GM19025 (cell line): ENCODE measurements around the gene LAMTOR1.

Experiments used
- ATAC-seq: cut with Tn5 transposase; IDR thresholded peaks from one replicate; pipeline ENCODE4 v1.9.1; 2021; ENCODE audit warnings: mild to moderate bottlenecking, low read depth, moderate library complexity; ENCODE audit not compliant: unreplicated experiment

Gene LAMTOR1

GRCh38 chr11:72083414-72083813 lies 19.7 kb downstream of the LAMTOR1 start:
- no peak for ATAC-seq

GRCh38 chr11:72081821-72082453 lies 21.2 kb downstream of the LAMTOR1 start:
- no peak for ATAC-seq

GRCh38 chr11:72081184-72081644 lies 21.9 kb downstream of the LAMTOR1 start:
- no peak for ATAC-seq

- ATAC-seq: peak; percentile 94
Observed at GRCh38 chr11:72080326-72081183, 22.5 kb downstream of the LAMTOR1 start, which contains the start of the genes LRRC51 and NUMA1. LRRC51 (plus strand) TSS chr11:72080850; CDS start chr11:72089084, 8,234 bp downstream. NUMA1 (minus strand) TSS chr11:72080542; CDS start chr11:72035943, 44,599 bp downstream.

GRCh38 chr11:72079819-72080325 lies 23.2 kb downstream of the LAMTOR1 start:
- ATAC-seq: no peak

GRCh38 chr11:72078477-72078876 lies 24.6 kb downstream of the LAMTOR1 start:
- no peak for ATAC-seq

GRCh38 chr11:72075756-72076155 lies 27.3 kb downstream of the LAMTOR1 start:
- ATAC-seq: no peak

- no peak for ATAC-seq
Observed at GRCh38 chr11:72075109-72075508, 28.0 kb downstream of the LAMTOR1 start.

- no peak for ATAC-seq
Observed at GRCh38 chr11:72072348-72072747, 30.7 kb downstream of the LAMTOR1 start.

GRCh38 chr11:72070491-72070890 lies 32.6 kb downstream of the LAMTOR1 start:
- no peak for ATAC-seq

- no peak for ATAC-seq
Observed at GRCh38 chr11:72069787-72070251, 33.3 kb downstream of the LAMTOR1 start.

- ATAC-seq: no peak
Observed at GRCh38 chr11:72069200-72069599, 33.9 kb downstream of the LAMTOR1 start.

GRCh38 chr11:72067676-72068075 lies 35.4 kb downstream of the LAMTOR1 start:
- no peak for ATAC-seq

- ATAC-seq: no peak
Observed at GRCh38 chr11:72067266-72067665, 35.8 kb downstream of the LAMTOR1 start.

- ATAC-seq: no peak
Observed at GRCh38 chr11:72066855-72067254, 36.2 kb downstream of the LAMTOR1 start.

GRCh38 chr11:72061739-72062396 lies 41.2 kb downstream of the LAMTOR1 start:
- ATAC-seq: no peak

- no peak for ATAC-seq
Observed at GRCh38 chr11:72058416-72059034, 44.6 kb downstream of the LAMTOR1 start.

- ATAC-seq: no peak
Observed at GRCh38 chr11:72048766-72049460, 54.2 kb downstream of the LAMTOR1 start.
